ENCODE results near the gene C6orf89.

C6orf89 gene, protein sequence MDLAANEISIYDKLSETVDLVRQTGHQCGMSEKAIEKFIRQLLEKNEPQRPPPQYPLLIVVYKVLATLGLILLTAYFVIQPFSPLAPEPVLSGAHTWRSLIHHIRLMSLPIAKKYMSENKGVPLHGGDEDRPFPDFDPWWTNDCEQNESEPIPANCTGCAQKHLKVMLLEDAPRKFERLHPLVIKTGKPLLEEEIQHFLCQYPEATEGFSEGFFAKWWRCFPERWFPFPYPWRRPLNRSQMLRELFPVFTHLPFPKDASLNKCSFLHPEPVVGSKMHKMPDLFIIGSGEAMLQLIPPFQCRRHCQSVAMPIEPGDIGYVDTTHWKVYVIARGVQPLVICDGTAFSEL

DNA sequence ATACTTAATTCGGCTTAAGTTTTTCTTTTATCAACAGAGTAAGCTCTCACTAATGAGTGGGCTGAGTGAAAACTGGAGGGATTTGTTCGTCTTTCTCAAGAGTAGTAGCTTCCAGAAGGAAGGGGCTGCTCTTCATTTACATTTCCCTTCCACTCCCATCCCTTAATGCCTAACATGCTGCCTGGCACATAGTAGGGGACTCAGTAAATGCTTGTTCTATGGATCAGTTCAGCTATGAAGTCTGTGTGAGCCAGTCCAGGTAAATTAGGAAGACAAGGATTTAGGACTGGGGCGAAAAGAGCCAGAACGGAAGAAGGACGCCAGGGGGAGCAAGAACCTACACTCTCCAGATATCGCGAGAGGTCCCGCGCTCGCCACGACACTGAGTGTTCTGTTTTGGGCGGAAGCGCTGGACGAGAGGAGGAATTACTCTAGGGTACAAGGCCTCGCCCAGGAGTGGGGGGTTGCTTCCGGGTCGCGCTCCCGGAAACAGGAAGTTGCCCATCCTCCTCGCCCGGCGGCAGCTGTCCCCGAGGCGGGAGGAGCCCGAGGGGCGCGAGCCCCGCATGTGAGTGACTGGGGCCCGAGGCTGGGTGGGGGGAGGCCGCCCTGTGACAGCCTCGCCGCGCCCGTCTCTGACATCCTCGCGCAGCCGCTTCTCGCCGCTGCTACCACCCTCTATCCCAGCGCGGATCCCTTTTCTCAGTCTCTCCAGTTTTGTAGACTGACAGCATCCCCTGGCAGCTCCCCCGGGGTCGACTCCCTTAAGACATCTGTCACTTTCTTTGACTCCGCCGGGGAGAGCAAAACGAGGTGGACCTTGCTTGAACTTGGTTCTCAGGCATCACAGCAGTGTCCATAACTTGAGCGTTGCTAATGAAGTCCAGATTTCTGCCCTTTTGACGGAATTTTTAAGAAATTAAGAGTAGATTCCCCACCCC lies at the start of gene C6orf89:
TSS of gene C6orf89 (plus strand) at position 492 of the 941 bp plus-strand sequence. CDS start 13,493 bp downstream, outside the sequence.
- peak; percentile 75 for DNase-seq

DNA sequence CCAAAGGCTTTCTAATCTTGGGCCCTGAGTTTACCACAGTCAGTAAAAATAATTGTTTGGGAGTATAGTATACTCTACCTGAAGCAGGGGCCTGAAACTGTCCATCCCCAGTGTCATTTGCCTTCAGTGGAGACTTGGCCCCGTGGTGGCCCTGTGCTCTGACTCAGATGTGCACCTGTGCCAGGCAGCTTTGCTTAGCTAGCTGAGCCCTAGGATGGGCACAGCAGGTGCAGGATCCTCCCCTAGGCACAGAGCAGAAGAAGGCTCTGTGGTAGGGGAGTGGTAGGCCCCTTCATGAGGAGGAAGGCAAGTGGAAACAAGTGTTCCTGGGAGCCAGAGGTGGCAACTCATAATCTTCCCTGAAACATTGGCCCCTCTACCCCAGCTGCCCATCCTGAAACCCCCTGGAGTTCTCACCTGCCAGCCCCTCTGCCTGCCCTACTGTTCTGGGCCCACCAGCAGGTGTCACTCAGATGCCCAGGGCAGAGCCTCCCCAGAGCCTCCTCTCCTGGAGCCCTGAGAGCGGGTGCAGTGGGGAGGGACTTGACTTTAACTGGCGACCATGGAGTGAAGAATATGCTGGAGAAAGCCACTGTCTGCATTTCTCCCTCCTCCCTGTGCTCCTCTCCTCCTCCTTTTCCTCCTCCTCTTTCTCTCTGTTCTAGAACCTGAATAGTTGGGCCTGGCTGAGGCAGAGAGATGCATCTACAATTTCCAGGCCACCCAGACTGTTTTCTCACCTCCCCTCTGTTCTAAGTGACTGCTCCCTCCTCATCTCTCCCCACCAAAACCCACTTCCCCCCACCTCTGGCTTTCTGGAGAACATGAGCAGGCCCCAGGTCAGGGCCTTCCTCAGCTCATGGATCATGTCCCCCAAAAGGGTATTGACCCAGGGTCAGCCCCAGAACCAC lies 49.4 kb upstream of the C6orf89 start:
- DNase-seq = no peak

DNA sequence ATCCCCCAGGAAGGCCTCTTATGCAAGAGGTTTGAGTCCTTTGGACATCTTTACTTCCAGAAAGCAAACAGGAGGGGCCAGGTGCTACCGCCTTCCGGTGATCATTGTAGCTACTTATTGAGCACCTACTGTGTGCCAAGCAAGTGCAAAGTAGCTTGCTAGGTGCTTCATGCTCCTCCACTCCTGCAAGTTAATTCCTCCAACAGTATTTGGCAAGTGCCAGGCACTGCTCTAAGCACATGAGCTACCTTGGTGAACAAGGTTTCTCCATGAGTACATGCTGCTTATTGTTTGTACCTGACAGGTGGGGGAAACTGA lies 48.8 kb upstream of the C6orf89 start:
- DNase-seq = no peak

DNA sequence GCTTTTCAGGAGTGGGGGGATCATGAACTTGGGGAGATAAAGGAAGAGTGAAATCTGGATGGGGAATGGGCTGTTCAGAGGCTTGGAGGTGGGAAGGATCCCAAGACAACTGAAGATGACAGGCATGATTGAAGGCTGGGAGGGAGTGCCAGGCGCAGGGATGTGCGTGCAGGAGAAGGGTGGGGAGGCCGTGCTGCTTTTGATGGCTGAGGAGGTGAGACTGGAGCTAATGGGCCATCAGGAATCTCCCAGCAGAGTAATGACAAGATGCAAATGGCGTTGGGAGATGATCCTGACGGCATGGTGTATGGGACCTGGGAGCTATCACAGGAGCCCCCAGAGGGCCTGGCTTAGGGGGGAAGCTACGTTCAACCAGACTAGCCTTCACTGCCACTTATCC lies 48.1 kb upstream of the C6orf89 start:
- no peak for DNase-seq

DNA sequence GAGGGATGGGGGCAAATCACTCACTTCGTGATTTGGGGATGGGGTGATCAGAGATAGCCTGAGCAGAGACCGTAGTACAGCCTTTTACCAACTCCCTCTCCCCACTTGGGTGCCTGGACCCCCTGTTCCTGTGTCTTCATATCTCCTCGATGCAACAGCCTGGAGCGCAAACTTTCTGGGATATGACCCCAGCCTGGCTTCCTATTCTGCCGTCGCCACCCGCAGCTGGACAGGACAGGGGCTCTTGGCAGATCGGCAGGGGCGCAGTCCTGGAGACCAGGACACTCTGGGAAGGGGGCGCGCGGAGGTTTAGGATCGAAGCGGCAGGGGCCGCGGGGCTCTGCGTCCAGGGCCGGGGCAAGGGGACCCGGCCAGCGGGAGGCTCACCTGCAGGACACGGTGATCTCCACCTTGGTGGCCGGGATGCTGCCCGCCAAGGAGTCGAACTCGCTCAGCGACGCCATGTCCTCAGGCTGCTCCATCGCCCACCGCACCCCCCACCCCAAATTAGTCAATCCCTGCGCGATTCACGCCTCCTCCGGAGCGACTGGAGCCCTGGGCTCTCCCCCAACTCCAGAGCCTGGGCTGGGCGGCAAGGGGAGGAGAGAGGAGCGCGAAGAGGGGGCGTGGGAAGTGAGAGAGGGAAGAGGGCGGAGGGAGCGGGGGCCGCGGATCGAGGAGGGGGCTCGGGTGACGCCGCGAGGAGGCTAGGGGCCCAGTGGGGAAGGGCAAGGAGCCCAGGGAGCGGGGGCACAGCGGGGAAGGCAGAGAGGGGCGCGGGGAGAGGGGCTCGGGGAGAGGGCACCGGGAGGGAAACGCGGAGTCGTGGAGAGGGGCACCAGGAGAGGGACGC lies 46.6 kb upstream of the C6orf89 start, which contains the start of gene CPNE5:
TSS of gene CPNE5 (minus strand) at position 549 of the 853 bp plus-strand sequence. CDS start at position 482, 67 bp downstream.
- no peak for DNase-seq

DNA sequence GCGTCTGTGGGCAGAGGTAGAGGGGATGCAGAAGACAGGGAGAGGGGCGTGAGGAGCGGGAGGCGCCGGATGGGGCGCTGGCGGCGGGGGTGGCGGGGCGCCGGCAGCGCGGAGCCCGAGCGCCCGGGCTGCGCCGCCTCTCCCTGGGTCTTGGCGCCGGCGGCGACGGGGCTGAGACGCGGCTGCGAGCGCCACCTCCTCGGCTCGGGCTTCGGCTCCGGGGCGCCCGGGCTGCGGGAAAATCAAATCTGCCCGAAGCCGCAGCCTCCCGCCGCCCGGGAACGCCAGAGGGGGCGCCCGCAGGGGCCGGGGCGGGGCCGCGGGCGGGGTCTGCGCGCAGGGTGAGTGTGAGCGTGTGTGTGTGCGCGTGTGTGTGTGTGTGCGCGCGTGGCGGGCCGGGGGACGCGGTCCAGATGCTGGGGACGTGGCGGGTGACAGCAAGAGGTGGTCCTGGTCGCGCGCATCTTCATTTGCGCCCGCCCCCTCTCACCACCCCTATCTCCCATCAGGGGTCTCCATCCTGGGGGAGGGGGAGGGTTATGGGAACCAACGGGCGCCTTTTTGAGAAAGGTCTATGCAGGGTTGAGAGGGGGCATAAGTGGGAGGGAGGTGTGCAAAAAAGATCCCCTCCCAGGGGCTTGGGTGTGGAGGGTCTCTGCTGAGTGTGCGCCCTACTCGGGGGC lies 45.9 kb upstream of the C6orf89 start:
- DNase-seq = no peak

DNA sequence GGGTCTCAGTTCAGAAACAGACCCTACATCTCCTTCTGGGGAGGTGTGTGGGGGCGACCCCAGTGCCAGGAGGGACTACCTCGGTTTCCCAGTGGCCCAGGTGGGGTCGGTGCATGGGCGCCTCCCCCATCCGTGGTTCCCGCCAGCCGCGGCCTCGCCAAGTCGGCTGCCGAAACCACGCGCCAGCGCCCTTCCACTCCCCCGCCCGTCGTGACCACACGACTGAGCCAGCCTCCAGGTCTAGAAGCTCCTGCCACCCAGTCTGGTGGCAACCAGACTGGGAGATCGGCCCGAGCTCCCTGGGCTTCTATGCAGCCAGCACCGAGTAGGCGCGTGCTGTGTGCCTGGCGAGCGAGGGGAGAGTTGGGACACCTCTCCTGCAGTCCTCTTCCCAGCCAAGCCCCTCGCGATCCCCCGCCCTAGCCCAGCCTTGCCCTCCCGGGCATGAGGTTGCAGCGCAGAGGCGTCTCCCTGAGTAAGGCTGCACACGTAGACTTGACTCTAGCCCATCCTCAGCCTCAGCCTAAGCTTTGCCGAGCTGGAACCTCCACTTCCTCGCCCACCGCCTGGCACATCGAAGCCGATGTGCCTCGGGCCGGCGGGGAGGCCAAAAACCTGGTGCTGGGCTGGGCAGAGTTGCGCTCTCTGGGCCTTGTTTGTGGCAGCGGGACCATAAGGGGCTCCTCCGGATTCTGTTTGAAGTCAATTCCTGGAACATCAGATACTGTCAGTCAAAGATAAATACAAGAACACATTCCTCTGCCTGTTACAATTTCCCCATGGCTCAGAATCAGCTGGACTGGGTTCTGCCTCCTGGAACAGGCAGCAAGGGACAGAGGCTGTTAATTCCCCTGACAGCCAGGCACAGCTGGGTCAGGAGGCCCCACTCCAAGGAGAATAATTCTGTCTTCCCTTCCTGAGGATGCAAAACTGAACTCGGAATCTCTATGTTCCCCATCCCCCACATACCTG lies 45.0 kb upstream of the C6orf89 start:
- DNase-seq = no peak

DNA sequence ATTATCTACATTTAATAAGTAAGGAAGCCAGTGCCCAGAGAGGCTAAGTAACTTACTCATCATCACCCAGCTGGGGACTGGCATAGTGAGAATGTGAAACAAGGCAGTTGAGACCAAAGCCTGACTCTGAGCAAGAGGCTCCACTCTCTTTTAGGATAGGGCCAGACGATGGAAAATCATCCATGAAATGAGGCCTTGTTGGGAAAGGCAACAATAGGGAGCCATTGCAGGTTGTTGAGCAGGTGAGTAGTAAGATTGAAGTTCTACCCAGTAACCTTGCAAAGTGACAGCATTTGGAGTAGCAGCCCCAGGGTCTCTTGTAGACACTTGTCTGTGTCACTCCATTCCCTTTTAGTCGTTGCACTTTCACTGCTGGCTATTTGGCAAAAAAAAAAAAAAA lies 44.0 kb upstream of the C6orf89 start:
- no peak for DNase-seq

DNA sequence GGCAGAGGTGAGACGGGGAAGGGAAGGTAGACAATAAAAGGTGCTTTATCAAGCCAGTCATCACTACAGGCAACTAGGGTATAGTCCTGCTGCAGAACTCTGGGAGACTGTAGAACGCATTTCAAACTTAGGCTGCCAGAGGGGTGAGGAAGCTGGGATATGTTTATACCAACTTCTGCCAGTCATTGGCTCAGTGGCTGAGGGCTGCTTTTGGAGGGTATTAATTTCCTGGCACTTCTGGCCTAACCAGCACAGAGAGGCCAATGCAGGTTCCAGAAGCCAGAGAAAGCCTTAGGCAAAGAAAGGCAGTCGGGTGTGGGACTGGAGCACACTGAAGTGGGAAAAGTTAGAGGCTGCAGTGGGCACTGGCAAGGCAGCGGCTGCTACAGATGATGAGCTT lies 42.6 kb upstream of the C6orf89 start:
- no peak for DNase-seq

DNA sequence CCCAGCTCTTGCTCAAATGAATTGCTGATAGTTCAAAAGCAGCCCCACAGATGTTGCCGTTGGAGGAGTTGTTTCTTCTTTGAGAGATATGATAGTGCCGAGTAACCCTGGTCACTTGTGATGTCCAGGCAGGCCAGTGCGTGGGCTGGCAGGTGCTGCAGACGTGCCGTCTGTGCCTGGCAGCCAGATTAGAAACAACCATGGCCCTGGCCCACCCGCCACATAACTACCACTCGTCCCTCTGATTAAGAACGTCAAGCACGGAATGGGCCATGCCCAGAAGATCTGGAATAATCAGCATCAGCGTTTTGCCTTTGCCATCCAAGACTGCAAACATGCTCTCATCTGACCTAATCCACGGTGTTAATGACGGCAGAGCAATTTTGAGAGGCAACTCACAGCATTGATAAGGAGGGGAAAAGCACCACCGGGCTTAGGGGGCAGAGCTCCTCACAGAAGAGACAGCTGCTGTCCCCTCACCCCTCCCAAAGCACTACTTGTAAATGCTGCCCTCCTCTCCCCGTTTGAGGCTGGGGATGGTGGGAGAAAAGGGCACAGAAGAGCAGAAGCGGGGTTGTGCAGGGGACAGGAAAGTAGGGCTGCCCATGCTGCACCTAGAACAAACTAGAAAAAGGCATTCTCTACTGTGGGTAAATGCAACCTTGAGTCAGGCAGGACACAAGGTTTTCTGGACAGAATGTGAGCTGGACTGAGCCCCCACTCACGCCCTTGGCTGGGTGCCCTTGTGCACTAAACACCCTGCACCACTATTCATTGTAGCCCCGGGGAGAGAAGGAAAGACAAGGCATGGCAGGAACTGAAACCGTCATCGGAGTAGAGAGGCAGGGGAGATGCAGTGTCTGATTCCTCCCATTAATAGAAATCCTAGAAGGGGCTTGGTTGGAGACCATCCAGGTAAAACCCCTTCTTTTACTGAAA lies 41.3 kb upstream of the C6orf89 start:
- DNase-seq = no peak

DNA sequence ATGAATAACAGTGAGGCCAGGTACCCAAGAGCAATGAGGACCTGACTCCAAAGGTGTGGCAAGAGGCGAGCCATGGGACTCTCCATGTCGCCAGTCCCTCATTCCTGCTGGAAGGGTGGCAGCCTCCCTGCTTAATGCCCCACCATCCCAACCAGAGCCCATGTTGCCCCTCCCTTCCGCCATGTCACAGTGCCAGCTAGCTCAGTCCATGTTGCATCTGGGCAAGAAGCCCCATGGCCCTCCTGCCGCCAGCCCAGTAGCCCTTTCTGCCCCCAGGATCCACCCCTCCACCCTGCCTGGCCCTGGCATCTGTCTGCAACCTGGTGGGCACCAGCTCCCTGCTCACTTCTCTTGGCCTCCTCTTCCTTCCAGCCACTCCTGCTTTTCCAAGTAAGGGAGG lies 40.5 kb upstream of the C6orf89 start:
- DNase-seq = no peak

DNA sequence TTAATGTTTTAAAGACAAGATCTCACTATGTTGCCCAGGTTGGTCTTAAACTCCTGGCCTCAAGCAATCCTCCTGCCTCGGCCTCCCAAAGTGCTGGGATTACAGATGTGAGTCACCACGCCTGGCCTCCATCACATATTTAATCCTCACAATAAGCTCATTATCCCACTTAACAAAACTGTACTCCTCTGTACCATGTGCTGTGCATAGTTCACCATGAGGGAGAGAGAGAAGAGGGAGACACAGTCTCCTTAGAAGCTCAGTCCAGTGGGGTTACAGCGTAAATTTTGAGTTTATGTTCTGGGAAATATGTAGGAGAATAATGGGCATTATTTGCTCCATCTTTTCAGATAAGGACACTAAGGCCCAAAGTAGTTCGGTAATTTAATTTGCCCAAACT lies 38.6 kb upstream of the C6orf89 start:
- DNase-seq = no peak

DNA sequence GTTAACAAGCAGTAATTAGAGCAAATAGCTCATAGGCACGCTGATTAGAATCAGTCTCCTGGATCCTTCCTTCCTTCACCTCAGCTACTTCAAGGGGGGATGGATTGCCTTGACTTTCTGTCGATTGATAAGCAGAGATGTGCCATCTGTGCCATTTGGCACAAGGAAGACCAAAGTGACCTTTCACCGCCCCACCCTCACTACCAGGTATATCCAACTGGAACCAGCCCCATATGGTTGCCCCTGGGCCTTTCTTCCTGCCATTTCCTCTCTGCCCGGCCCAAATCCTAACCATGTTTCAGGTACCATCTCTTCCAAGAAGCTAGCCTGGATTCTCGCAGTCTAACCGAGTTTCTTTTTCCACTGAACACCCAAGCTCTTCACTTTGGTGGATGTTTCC lies 37.8 kb upstream of the C6orf89 start:
- DNase-seq = no peak

DNA sequence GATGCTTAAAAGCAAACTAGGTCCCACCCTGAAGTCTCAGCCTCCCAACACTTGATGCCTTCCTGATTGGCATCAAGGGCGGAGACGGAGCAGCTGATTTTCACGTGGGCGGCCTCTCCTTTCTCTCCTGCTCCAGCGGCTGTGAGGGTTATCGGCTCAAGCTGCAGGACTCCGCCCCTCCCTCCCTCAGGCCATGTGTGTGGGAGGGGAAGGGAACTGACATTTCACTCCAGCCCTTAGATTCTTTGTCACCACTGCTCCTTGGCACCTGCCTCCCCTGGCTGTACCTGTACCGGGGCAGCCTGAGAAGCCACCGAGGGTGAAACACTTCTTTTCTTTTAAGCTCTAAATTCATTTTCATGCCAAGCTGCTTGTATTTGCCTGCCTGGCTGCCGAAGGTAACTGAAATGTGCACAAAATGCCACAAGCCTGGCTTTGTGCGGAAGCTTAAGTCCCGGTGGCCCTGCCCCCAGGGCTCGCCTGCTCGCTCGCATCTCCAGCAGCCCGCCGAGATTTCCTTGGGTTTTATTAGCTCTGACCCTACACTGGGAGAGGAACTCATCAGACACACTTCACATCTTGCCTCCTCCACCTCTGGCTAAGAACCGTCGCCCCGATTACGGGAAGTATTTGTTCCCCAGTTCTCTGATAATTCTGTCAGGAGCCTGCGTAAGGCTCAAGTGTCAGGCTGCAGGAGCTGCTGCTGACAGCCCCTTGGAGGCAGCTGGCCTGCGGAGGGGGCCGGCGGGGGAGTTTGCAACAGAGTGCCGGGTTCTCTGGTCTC lies 36.9 kb upstream of the C6orf89 start:
- DNase-seq = no peak

DNA sequence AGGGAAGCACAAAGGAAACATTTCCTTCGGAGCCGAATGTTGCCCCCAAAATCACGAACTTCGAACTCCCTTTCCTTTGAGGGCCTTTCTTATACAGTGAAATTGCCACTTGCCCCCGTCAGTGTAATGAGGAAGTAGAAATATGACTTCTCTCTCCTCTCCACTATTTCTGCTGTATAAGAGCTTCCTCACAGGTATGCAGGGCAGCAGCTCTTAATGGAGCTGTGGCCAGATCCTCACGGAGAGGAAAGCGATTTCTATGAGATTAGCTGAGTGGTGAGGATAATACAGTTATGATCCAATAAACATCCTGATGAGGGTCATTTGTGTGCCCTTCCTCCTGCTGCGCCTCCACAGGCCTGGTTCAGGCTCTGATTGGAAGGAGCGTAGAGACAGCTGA lies 35.7 kb upstream of the C6orf89 start:
- DNase-seq = no peak

DNA sequence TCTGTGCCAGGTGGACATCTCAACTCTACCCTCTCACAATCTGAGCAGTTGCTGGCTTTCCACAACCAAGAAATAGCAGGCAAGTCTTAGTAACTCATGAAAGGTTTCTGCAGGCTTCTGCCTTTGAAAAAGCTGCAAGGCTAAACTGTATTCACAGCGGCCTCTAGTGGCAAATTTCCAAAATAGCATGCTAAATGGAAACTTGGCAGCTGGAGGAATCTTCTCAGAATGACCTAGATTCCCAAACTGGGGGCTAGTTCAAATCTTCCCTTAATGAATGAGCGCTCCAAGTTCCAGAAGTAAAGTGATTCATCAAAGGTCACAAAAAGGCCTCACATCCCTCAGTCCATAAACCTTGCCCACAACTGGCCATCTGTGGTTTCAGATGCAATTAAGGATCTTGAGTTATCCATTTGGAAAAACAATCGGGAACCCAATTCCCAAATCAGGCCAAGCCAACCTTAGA lies 34.6 kb upstream of the C6orf89 start:
- no peak for DNase-seq

DNA sequence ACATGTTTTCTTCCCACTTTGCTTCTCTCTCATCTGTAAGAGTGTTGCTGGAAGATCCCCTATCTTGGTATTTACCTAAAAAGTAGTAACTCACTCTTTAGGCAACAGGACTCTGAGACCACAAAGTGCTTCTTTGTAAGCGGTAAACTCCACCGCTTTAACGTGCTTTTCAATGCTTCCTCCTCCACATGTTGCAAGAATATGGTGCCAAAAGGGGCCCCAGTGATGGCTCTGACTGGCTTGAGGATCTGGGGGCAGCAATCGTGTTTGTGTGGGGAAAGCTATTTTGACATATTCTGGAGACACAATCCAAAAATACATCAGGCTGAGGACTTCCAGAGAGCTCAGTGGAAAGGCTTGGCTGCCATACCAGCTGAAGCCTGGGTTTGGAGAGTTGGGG lies 34.1 kb upstream of the C6orf89 start:
- DNase-seq = no peak
